H9 (cell line): ENCODE measurements around the gene MAN1A2. TPM values are rescaled to one million over a fixed set of nuclear protein-coding genes. Genes with fewer than 3 reads are reported as not detected.

Experiments
- DNase-seq: peaks from one replicate; pipeline ENCODE4 v3.0.0-alpha.2; 2017
- H2AFZ ChIP-seq: one replicate; pipeline ENCODE4 v1.6.1; 2013; ENCODE audit warnings: mild to moderate bottlenecking, low read length, control low read depth, moderate library complexity
- H2AK5ac ChIP-seq: 2 replicates; pipeline ENCODE4 v1.6.1; 2013; ENCODE audit warnings: low read length, control low read depth, mixed read lengths; ENCODE audit not compliant: insufficient read length
- H2BK120ac ChIP-seq: one replicate; pipeline ENCODE4 v1.6.1; 2013; ENCODE audit warnings: low read depth, mild to moderate bottlenecking, low read length, control low read depth, inconsistent platforms; ENCODE audit not compliant: poor library complexity, severe bottlenecking
- H2BK12ac ChIP-seq: 2 replicates; pipeline ENCODE4 v1.6.1; 2013; ENCODE audit warnings: low read length, control low read depth, mixed read lengths, low read depth; ENCODE audit not compliant: insufficient read length
- H2BK15ac ChIP-seq: 2 replicates; pipeline ENCODE4 v1.6.1; 2013; ENCODE audit warnings: low read depth, low read length, control low read depth
- H2BK20ac ChIP-seq: one replicate; pipeline ENCODE4 v1.6.1; 2013; ENCODE audit warnings: low read depth, mild to moderate bottlenecking, low read length, control low read depth, inconsistent platforms; ENCODE audit not compliant: poor library complexity, severe bottlenecking
- H2BK5ac ChIP-seq: 2 replicates; pipeline ENCODE4 v1.6.1; 2013; ENCODE audit warnings: low read length, control low read depth, mixed read lengths; ENCODE audit not compliant: insufficient read length
- H3K14ac ChIP-seq: 2 replicates; pipeline ENCODE4 v1.6.1; 2013; ENCODE audit warnings: low read length, control low read depth; ENCODE audit not compliant: insufficient read depth
- H3K18ac ChIP-seq: 2 replicates; pipeline ENCODE4 v1.6.1; 2013; ENCODE audit warnings: low read depth, mild to moderate bottlenecking, mixed read lengths, low read length, control low read depth; ENCODE audit not compliant: insufficient read length
- H3K23ac ChIP-seq: 2 replicates; pipeline ENCODE4 v1.6.1; 2013; ENCODE audit warnings: low read length, control low read depth, mixed read lengths, low read depth; ENCODE audit not compliant: insufficient read length
- H3K23me2 ChIP-seq: 2 replicates; pipeline ENCODE4 v1.6.1; 2013; ENCODE audit warnings: low read depth, mild to moderate bottlenecking, mixed read lengths, low read length, control low read depth; ENCODE audit not compliant: insufficient read length, poor library complexity, severe bottlenecking
- H3K27ac ChIP-seq: 2 replicates; pipeline ENCODE4 v1.5.1; 2013; ENCODE audit warnings: low read length, control low read depth, mixed read lengths, low read depth; ENCODE audit not compliant: insufficient read length
- H3K27me3 ChIP-seq: 2 replicates; pipeline ENCODE4 v1.6.1; 2013; ENCODE audit warnings: low read length, control low read depth, inconsistent platforms; ENCODE audit not compliant: insufficient read depth
- H3K4ac ChIP-seq: 2 replicates; pipeline ENCODE4 v1.6.1; 2013; ENCODE audit warnings: low read depth, mild to moderate bottlenecking, control low read depth, inconsistent platforms, low read length, moderate library complexity
- H3K4me1 ChIP-seq: 2 replicates; pipeline ENCODE4 v1.6.1; 2013; ENCODE audit warnings: low read length, control low read depth, inconsistent platforms; ENCODE audit not compliant: insufficient read depth
- H3K4me2 ChIP-seq: 2 replicates; pipeline ENCODE4 v1.6.1; 2013; ENCODE audit warnings: low read length, control low read depth, mixed read lengths; ENCODE audit not compliant: insufficient read length, insufficient read depth
- H3K56ac ChIP-seq: 2 replicates; pipeline ENCODE4 v1.6.1; 2013; ENCODE audit warnings: low read depth, mild to moderate bottlenecking, mixed read lengths, low read length, control low read depth; ENCODE audit not compliant: insufficient read length
- H3K79me1 ChIP-seq: 2 replicates; pipeline ENCODE4 v1.6.1; 2013; ENCODE audit warnings: low read depth, mild to moderate bottlenecking, moderate library complexity, low read length, control low read depth, inconsistent platforms; ENCODE audit not compliant: insufficient read depth, poor library complexity, severe bottlenecking
- H3K79me2 ChIP-seq: 2 replicates; pipeline ENCODE4 v1.6.1; 2013; ENCODE audit warnings: low read length, control low read depth, inconsistent platforms; ENCODE audit not compliant: insufficient read depth
- H3K9ac ChIP-seq: 2 replicates; pipeline ENCODE4 v1.6.1; 2013; ENCODE audit warnings: low read length, control low read depth, mixed read lengths; ENCODE audit not compliant: insufficient read length; ENCODE audit errors: extremely low read depth
- H3K9me3 ChIP-seq: one replicate; pipeline ENCODE4 v1.6.1; 2013; ENCODE audit warnings: low read depth, low read length, inconsistent platforms; ENCODE audit not compliant: control insufficient read depth
- H3T11ph ChIP-seq: one replicate; pipeline ENCODE4 v1.6.1; 2013; ENCODE audit warnings: mild to moderate bottlenecking, low read length, control low read depth, inconsistent platforms
- H4K20me1 ChIP-seq: one replicate; pipeline ENCODE4 v1.6.1; 2013; ENCODE audit not compliant: control insufficient read depth, insufficient read length, insufficient read depth
- H4K5ac ChIP-seq: 2 replicates; pipeline ENCODE4 v1.6.1; 2013; ENCODE audit warnings: low read depth, mild to moderate bottlenecking, mixed read lengths, low read length, control low read depth; ENCODE audit not compliant: insufficient read length
- H4K8ac ChIP-seq: replicated peaks from 2 replicates; pipeline ENCODE4 v1.6.1; 2013; ENCODE audit warnings: low read length, control low read depth, mixed read lengths, low read depth; ENCODE audit not compliant: insufficient read length
- H4K91ac ChIP-seq: 2 replicates; pipeline ENCODE4 v1.6.1; 2013; ENCODE audit warnings: low read depth, mild to moderate bottlenecking, moderate library complexity, mixed read lengths, low read length, control low read depth; ENCODE audit not compliant: insufficient read length
- H3K27ac Mint-ChIP-seq, 3 experiments: 2 replicates in 2 of 3; 3 replicates in 1 of 3; pipeline ENCODE4 v1.8.0; 2020 to 2021; ENCODE audit warnings: mixed read lengths in 3 of 3, mild to moderate bottlenecking in 1 of 3, moderate library complexity in 1 of 3
- H3K27me3 Mint-ChIP-seq: 2 replicates; pipeline ENCODE4 v1.8.0; 2021; ENCODE audit warnings: low read depth, mild to moderate bottlenecking, moderate library complexity, mixed read lengths
- H3K36me3 Mint-ChIP-seq, 3 experiments: 2 replicates in 2 of 3; 3 replicates in 1 of 3; pipeline ENCODE4 v1.8.0; 2020 to 2021; ENCODE audit warnings: low read depth in 3 of 3, mixed read lengths in 3 of 3; ENCODE audit not compliant: insufficient read depth in 1 of 3
- H3K4me1 Mint-ChIP-seq, 2 experiments: 2 replicates each; pipeline ENCODE4 v1.8.0; 2020; ENCODE audit warnings: mixed read lengths in 2 of 2
- H3K4me3 Mint-ChIP-seq, 2 experiments: 2 replicates in 1 of 2; 3 replicates in 1 of 2; pipeline ENCODE4 v1.8.0; 2020 to 2021; ENCODE audit warnings: mild to moderate bottlenecking in 2 of 2, mixed read lengths in 2 of 2, moderate library complexity in 1 of 2
- H3K9me3 Mint-ChIP-seq, 2 experiments: 2 replicates in 1 of 2; 3 replicates in 1 of 2; pipeline ENCODE4 v1.8.0; 2020; ENCODE audit warnings: mild to moderate bottlenecking in 2 of 2, mixed read lengths in 2 of 2, moderate library complexity in 1 of 2
- CTCF ChIP-seq: fragments of 200-600 bp; sonication (generic); conservative IDR thresholded peaks from 3 replicates; pipeline ENCODE4 v1.8.0; 2021; ENCODE audit warnings: antibody characterized with exemption, mild to moderate bottlenecking
- WGBS: extraction: QIAGEN DNeasy Blood & Tissue Kit; methylation state at CpG from one replicate; pipeline ENCODE4 v1.1.7; 2013; ENCODE audit warnings: missing lambda C conversion rate, low lambda C conversion rate, mixed read lengths; ENCODE audit not compliant: insufficient read length; ENCODE audit errors: extremely low coverage; 5-methylcytosine and 5-hydroxymethylcytosine counted together
- total RNA-seq: library from RNA; stranded (reverse); gene quantifications from 2 replicates; pipeline ENCODE4 v1.2.1, GENCODE V29; 2021

Gene MAN1A2
- total RNA-seq, 1 experiment from 2014 or later = 24.0 TPM

GRCh38 chr1:117346206-117346928 is 20.9 kb upstream of the MAN1A2 start:
- Mint-ChIP-seq H3K27ac (peak overlapping the region in 2 of 3 experiments; percentile 36 to 95; a peak in 4 of 7 replicates), H3K4me3 (peak overlapping the region in 1 of 2 experiments; percentile 2; a peak in 1 of 5 replicates), H3K9me3 (no peaks in the 10 kb centered on the region; a peak in 2 of 5 replicates), H3K4me1 (peaks cover 34 to 57% of the 10 kb centered on the region in 2 experiments), H3K36me3 (peaks cover 0 to 3% (median 0%) of the 10 kb centered on the region in 3 experiments; a peak in 1 of 7 replicates), H3K27me3 (peaks cover 34% of the 10 kb centered on the region)
- Histone ChIP-seq H3K9me3 (no peaks in the 10 kb centered on the region), H3K79me2 (no peaks in the 10 kb centered on the region), H3K4me1 (no peaks in the 10 kb centered on the region), H2AFZ (no peak overlapping the region), H3K14ac (no peak overlapping the region), H4K91ac (no peak overlapping the region), H4K20me1 (no peaks in the 10 kb centered on the region), H3K56ac (no peak overlapping the region), H3K23ac (no peak overlapping the region), H3K27ac (no peak overlapping the region), H3K23me2 (no peaks in the 10 kb centered on the region), H3K27me3 (peaks cover 2% of the 10 kb centered on the region; the same call in 1 of the 2 replicates), H2BK20ac (no peak overlapping the region), H2BK5ac (no peak overlapping the region), H3T11ph (no peak overlapping the region), H4K8ac (no peak overlapping the region), H3K18ac (no peak overlapping the region), H4K5ac (no peak overlapping the region), H2BK12ac (no peak overlapping the region), H3K4me2 (no peak overlapping the region), H2BK15ac (no peak overlapping the region), H3K9ac (no peak overlapping the region), H3K4ac (no peak overlapping the region), H2BK120ac (no peak overlapping the region), H2AK5ac (no peak overlapping the region), H3K79me1 (no peaks in the 10 kb centered on the region)
- TF ChIP-seq CTCF = no peak
- no CpG with 5 or more reads among the region's 4 CpGs for WGBS
- no peak for DNase-seq
